Left renal cortex interstitium (tissue), 4 donors: Measurements from ENCODE around the gene HEPHL1. TPM values are rescaled to one million over a fixed set of nuclear protein-coding genes. Genes with fewer than 3 reads are reported as not detected.
A peak's percentile ranks its signal among the peaks of the same experiment; 100 is the strongest.

ENCODE experiments used
- DNase-seq, 4 donors: peaks; one replicate each; pipeline ENCODE4 v3.0.0-alpha.2; 2013; ENCODE audit warnings: low read depth in 4 of 4, low spot score in 2 of 4, missing footprints in 1 of 4
- polyA plus RNA-seq, 4 donors: library from polyadenylated mRNA; unstranded; fragments of 120-200 nt; gene quantifications; one replicate each; pipeline ENCODE4 v1.2.1, GENCODE V29; 2013; ENCODE audit not compliant: insufficient read length in 4 of 4

HEPHL1 gene
- polyA plus RNA-seq, 4 donors, result 0.10 to 0.30 (median 0.14) TPM; not detected in 1

DNA sequence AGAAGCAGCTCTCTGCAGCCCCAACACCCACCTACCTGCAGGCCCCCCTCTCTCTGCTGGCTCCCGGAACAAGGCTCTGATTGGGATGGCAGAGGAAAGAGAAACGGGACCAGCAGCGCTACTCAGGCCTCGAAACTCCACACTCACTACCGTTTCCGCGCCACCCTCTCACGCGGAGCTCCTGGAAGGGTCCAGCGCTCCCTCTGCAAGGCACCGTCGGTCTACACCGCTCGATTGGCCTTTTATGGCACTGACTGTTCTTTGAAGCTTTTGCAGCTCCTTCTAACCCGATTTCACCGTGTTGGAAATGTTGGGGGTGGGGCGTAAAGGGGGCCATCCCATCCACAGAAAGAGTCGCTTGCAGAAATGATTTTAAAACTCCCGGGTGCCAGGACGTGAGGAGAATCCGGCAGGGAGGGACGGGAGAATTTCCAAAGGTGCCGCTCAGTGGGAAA is 107.2 kb downstream of the HEPHL1 start:
- DNase-seq, result peak in 1 of 4 donors; percentile 66

DNA sequence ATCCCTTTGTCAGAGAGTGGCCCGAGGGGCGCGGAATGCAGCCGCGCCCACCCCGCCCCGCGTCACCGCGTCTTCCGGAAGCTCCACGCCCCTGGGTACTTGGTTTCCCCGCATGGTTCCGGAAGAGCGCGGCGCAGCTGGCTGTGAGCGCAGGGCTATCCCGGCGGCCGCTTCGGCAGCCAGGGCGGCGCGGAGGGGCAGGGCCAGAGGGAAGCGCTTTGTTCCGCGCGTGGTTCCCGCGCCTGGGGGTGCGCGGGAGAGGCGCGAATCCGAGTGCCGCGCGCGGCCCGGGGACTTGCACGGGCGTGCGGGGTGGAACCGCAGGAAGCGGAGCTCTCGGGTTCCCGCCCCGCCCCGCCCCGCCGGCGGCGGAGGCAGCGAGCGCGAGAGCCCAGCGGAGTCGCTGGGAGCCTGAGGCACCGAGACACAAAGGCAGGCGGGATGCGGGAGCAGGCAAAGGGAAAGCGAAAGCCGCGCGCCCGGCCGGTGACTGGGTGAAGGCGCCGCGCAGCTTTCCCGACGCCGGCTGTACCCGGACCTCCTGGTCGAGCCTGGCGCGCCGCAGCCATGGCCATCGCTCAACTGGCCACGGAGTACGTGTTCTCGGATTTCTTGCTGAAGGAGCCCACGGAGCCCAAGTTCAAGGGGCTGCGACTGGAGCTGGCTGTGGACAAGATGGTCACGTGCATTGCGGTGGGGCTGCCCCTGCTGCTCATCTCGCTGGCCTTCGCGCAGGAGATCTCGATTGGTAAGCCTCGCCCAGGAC is 107.8 kb downstream of the HEPHL1 start, which contains the start of gene PANX1:
Gene PANX1, plus strand, starts transcription at position 96 of the 766 bp plus-strand sequence. Its CDS starts 472 bp downstream, at position 568.
- DNase-seq, result peak; percentile 58 to 76 (median 69)

DNA sequence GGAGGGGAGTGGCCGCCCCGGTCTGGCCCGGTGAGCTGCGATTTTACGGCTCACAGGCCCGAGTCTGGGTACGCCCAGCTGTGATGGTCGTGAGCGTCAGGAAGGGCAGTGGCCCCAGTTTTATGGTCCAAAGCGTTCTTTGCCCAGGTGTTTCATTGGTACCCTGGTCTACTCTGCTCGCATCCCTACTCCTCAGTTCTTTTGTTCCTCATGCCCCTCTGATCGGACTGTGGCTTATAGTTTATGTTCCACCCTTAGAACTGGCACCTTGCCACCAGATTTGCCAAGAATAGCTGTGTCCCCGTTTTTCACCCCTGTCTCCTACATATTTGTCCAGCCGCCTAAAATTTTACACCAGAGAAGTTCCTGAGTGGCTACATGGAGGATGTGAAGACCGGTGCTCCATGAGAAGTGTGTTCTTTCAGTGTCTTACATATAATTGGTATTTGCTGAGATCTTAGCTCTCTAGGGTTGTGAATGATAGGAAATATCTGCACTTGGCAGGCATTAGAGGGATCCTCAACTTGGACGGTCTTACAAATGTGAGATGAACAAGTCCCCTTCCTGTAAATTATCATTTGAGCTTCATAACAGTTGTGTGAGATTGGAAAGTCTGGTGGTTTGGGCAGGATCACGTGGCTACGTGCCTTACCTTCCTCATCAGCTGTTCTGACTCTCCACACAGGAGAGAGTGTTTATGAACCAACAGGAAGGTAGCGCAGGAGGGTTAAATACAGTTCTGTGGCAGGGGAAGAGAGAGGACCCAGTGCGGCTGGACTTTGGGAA is 108.6 kb downstream of the HEPHL1 start:
- DNase-seq, result peak in 1 of 4 donors; percentile 56

DNA sequence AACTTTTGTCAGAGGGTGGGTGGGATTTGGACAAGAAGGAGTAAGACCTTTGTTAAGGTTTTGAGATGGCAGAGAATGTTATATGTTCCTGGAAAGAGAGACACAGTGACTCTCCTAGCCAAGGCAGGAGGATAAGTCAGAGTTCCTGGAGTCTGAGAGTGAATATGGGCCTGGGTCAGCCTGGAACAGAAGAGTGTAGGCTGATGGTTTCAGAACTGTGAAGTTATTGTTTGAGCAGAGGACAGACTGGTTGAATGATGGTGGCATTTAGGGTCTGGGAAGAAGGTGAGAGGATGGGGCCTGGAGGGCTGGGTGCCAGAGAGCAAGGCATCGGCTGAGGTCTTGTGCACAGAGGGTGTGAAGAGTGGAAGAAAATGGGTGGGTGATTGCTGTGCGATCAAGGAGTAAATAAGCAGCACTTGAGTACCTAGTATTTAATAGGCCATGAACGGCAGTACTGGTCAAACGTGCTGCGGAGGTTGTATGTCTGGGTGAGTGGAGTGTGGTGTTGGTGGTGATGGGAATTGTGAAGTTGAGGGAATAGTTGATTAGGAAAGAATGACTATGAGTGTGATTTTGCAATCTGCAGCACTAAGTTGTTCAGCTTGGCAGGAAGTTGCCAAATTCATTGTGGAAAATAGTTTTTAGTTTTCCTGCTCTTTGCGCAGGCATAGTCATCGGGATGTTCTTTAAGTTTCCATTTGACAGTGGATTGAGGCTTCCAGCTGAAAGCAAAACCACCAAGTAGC is 109.3 kb downstream of the HEPHL1 start:
- DNase-seq, result no peak

DNA sequence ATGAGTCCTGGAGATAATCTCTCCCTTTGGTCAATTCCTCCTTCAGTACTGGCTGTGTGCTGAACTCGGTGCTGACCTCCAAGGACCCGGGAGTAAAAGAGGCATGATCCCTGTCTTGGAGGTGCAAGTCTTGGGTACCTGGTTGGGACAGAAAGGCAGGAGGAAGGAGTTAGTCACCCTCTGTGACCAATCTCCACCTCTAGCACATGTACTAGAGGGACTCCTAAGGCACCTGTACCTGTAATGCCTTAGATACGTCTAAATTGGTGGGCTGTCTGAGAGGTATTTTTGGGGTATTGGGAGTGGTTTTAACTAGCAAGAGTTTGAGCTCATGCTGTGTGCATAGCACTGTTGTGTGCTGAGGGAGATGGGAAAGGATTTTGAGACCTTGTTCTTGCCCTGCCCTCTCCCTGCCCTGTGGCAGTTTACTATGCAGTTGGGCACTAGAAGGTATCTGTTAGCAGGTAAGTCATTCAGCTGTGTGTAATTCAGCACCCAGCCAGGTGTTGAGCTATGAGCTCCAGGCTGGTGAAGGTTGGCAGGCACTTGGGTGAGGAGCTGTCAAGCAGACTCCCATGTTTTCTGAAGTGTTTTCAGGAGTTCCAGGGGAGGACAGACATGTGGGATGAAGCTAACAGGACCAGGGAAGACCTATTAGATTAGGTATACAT is 110.0 kb downstream of the HEPHL1 start:
- DNase-seq, result no peak

DNA sequence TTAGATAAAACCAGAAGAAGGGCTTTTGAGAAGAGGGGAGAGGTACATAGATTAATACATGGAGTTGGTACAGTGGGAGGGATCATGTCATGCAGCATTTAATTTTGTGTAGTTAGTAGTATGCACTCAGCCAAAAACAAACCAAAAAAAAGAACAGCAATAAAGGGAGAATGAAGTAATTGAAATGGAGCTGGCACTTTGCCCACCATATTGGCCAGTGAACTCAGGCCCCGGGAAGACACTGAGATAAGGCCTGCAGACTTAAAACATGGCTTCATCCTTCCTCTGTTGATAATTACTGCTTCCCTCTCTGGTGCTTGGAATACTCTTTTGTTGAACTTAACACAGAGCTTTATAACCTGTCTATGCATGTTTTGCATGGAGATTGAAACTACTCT is 110.6 kb downstream of the HEPHL1 start:
- no peak for DNase-seq

DNA sequence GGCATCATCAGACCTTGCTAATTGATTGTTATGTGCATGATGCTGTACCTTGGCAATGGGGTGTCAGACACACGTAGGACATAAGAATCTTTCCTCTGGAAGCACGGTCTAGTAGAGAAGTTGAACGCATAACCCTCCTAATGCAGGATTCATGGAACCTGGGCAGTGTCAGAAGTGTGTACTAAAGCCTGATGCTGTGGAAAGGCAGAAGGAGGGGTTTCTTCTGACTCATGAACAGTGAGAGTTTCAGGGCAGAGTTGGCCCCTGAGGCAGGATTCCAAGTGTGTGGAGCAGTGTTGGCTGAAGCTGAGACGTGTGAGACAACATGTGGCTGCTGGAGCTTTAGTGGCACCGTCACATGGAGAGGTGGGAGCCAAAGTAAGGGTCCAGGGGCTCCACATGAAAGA is 111.0 kb downstream of the HEPHL1 start:
- no peak for DNase-seq

DNA sequence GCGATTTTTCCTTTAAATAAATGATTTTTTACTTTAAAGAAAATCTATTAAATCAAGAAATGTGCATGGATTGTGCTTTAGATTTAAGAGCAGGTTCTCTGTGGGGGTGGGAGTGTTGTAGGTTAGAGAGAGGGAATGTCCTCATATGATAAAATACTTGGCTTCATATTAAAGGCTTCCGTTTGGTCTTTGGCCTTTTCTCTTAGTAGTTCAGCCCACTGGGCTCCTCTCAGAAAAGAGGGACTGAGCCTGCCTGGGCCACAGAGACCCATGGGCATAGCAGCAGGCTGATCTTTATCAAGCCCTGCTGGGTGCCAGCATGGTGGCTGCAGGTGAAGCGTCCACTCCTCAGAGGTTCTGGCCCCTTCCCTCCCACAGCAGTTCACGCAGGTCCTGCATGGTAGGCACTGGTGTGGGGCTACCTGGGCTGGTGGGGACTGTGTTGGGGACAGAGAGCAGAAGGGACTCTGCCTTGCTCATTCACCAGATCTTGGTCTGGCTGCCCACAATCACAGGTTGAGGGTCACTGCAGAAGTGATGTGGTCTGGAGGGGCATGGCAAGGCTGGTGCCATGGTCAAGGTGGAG is 111.8 kb downstream of the HEPHL1 start:
- DNase-seq, result no peak

DNA sequence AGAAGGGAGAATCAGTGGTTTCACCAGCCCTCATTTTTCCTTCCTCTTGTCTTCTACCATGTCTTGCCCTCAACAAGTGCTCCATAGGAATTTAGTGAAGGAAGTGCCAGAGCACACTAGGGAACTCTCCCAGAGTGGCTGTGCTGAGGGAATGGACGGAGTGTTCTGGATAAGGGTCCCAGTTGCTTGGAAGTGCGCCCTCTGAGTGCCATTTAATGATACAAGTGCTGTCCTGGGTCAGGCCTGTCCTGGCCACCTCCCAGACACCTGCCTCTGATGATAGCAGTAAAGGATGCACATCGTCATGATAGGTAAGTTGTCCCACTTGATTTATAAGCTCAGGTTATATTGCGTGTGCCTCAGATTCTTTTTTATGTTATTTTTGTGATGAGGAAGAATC is 112.6 kb downstream of the HEPHL1 start:
- no peak for DNase-seq

DNA sequence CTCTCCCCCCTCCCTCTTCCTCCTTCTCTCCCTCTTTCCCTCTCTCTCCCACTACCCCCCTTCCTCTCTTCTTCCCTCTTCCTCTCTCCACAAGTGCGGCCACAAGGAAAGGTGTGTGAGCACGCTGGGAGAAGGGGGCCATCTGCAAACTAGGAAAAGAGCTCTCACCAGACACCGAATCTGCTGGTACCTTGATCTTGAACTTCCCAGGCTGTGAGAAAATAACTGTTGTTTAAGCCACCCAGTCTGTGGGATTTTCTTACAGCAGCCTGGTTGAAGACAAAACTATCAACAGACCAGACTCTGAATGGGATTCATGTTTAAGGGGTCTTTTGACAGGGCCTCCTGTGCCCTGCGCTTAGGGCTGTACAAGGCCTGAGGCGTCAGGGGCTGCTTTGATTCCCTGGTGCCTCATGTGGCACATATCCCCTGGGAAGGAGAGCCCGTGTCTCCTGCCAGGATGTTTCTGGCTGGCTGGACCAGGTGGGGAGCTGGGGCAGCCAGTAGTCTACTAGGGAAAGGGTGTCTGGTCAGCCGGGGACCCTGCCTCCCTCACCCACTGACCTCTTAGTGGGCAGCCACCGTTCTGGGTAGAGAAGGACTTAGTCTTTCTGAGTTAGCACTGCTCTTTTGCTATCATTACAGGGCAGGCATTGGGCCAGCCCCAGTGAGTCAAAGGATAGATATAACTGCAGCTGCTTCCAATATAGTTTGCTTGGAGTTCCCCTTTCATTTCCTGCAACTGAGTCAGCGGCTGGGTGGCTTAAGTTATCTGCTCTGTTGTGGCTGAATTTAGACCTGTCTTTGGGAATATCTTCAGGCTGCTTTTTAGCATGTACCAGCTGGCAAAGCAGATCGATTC is 113.7 kb downstream of the HEPHL1 start:
- no peak for DNase-seq

DNA sequence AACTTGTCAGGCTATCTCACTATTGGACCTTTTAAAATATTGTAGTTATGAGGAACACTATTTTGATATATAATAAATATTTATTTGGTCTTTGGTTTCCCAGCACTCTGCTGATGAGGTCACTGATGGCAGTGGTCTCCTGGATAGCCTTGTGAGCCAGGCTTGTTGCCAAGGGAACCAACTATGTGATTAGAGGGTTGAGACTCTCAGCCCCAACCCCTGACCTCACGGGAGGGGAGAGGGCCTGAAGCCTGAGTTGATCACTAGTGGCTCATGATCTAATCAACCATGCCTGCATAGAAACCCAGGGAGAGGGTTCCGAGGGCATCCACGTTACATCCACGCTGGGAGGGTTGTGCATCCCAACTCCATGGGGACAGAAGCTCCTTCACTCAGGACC is 118.3 kb downstream of the HEPHL1 start:
- no peak for DNase-seq

DNA sequence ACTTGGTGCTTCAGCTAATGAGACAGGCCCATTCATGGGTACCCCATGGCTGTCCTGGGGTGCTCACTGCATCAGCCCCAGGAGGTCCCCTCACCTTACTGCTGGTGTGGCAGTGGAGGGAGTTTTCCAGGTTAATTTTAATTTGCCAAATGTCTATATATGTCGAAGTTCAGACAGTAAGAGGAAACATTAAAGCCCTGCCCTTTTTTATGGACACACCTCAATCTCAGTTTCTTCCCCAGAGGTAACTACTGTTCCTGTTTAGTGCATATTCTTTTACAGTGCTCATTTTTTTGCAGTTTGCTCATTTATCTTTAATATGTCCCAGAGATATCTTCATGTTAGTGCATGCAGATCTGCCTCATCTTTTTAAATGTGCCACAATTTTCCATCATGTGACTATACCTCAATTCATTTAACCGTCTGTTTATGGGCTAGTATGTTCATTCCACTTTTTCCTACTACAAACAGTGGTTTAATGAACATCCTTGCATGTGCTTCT is 119.1 kb downstream of the HEPHL1 start:
- DNase-seq, result no peak

DNA sequence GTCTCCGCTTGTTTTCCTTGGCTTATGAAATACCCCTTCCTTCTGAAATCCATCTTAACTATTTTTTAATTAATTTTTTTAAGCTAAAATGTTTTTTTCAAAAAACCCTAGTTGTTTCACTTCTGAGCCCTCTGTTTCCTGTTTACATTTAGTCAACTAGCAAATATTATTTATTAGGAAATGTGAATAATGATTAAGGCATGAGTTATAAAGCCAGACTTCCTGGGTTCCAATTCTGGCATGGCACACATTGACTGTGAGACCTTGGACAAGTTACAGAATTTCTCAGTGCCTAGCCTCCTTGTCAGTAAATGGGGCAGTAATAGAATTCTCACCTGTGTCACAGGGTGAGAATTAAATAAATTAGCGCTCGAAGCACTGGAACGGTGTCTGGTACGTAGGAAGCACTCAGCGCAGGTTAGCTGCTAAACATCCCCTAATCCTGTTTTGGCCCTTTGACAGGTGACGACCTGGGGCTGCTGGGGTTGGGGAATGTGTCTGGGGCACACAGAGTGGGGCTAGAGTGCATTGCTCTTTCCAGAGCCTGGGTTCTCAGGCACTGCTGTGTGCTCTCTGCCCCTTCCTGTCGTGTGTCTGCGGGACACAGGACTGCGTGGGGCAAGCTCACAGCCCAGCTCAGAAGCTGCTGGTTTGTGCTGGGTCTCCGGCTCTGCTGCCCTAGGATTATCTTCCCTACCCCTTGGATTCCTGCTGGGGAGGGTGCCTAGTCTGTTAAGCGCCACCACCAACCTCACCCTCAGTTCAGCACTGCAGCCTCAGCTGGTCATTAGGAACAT is 120.6 kb downstream of the HEPHL1 start:
- no peak for DNase-seq

DNA sequence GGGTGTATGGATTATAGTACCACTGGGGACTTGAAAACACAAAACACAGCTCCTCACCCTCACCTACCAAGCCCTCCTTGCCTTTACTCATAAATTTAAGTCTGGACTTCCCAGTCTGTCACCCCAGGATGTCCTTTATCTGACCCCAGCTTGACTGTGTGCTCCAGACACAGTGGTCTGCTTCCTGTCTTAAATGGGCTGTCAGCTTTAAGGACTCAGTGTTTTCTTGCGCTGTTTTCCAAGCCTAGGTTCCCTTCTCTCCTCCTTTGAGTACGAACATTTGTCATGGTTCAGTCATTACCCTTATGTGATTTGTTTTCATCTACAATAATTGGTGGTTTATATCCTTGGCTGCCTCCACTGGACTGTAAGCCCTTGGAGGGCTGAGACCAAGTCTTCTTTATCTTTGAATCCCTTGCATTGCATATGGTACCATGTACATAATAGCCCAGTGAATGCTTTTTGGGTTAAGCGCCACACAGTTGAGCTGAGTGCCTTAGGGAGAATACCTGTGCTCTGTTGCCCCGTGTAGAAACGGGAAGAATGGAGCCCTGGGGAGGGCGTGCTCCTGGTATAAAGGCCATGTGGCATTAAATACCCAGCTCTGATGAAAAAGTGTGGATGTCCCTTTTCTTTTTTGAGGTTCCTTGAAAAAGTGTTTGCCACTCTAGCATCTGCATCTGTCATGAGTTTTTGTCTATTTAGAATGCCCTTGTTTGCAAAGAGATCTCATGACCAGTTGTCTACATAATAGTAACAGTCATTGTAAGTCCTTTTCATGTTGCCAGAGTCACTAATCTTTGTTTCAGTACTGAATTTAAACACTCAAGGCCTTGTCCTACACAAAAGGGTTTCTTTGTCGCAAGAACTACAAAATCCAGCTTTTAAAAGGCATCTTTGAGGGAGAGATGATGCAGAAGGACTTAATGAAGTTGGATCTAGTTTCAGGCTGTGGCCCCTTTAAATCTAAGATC is 121.4 kb downstream of the HEPHL1 start:
- DNase-seq, result no peak

DNA sequence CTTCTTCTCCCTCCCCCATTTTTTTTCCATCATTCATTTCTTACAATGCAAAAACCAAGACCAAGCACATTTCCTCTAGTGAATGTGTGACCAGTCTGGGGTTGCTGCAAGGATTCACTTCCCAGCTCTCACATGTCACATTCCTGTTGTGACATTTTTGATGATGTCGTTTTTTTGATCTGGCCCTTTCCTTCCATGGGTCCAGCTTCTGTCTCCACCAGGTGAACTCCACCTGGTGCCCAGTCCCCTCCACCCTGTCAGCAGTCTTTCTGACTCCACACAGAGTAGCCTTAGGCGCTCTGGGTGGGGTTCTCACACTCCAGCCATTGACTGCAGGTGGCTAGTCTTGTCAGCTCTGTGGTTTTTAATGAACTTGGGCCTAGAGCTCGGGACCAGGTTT is 123.1 kb downstream of the HEPHL1 start:
- no peak for DNase-seq

DNA sequence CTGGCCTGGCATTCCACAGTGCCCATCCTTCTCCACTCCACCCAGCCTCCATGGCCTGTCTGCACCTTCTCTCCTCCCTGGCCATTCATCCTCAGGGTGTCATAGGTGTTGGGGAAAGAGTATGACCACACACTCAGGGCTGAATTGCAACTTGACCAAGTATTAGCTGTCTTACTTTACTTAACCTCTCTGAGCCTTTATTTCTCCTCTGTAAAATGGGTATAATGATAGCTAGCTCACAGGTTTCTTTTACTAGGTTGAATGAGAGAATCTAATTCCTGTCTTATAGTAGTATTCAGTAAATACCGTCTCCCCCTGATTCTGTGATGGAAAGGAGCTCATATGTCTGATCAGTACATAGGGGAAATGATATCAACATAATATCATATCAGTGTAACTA is 123.5 kb downstream of the HEPHL1 start:
- no peak for DNase-seq

DNA sequence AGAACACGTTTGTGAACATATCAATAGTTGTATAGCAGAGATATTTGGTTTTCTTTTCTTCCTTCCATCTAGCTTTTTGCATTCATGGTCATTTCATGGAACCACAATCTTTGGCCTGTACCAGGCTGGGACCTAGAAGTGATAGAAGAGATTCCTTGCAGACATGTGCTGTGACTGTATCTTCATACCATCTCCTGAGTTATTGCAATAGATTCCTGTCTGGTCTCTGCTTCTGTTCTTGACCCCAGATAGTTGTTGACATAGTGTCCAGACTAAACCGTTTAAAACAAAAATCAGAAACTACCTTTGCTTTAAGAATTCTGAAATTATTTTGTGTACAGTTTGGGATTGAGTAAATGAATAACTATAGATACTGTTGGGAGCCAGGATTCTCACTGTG is 124.3 kb downstream of the HEPHL1 start:
- DNase-seq, result no peak
